ENCODE measurements around the gene TLE6.

GRCh38 chr19:2992958-2993357 is 15.6 kb downstream of the TLE6 start:
- TF ChIP-seq CTCF (IDR thresholded peaks at IDR 0.05 in 8 of 11, conservative IDR thresholded peaks at IDR 0.05 in 3 of 11), result no peak
- no peak for TF ChIP-seq POLR2A (IDR thresholded peaks at IDR 0.05)
